ENCODE results near the gene KCNJ11.

KCNJ11 gene

GRCh38 chr11:17382046-17382728, 6.3 kb downstream of the KCNJ11 start:
- H3K4me1 ChIP-seq (ENCODE audit: insufficient read depth, low read length): no peaks in the 10 kb centered on the region
- no peak overlapping the region for H3K4me3 ChIP-seq (ENCODE audit: low read length)
- H2AFZ ChIP-seq (ENCODE audit: low read depth, low read length): no peak overlapping the region
- H3K27me3 ChIP-seq (ENCODE audit: insufficient read depth, low read length): no peaks in the 10 kb centered on the region
- peaks cover 15% of the 10 kb centered on the region for H3K9me3 ChIP-seq (ENCODE audit: low read length)
- H3K36me3 ChIP-seq (ENCODE audit: insufficient read depth, low read length): no peaks in the 10 kb centered on the region

GRCh38 chr11:17381156-17381555, 7.3 kb downstream of the KCNJ11 start:
- H3K4me1 ChIP-seq (ENCODE audit: insufficient read depth, low read length): no peaks in the 10 kb centered on the region
- H3K36me3 ChIP-seq (ENCODE audit: insufficient read depth, low read length): no peaks in the 10 kb centered on the region
- H3K27me3 ChIP-seq (ENCODE audit: insufficient read depth, low read length): no peaks in the 10 kb centered on the region
- H3K9me3 ChIP-seq (ENCODE audit: low read length): peaks cover 18% of the 10 kb centered on the region
- no peak overlapping the region for H3K4me3 ChIP-seq (ENCODE audit: low read length)
- H2AFZ ChIP-seq (ENCODE audit: low read depth, low read length): no peak overlapping the region

DNA sequence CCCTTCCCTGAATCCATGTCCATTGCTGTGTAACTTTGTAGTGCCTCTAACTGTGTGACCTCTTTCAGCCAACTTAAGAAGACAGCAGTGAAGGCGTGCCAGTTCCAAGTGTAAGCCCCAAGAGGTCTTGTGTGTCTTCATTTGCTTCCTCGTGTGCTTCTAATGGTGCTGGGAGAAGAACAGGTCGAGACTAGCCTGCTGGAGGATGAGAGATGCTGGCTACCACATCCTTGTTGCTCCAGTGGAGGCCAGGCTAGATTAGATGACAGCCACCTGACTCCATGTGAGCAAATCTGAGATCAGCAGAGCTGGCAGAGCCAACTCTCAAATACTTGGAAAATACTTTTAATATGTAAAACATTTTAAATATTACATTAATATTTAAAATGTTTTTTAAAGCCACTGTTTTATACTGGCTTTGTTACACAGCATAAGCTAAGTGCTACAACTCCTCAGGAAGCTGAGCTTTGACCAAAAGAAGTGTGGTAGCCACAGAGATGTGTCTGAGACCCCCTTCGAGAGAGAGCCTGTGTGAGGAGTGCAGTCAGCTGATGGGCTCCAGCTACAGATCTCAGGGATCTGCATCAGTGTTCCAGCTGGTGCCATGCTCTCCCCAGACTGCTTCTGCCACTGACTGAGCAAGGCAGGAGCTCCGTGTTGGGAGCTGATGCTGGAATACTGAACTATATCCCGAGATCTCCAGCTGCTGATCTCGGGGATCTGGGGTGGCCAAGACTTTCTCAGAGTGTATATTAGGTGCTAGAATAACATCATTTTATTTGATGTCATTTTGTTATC, 8.9 kb downstream of the KCNJ11 start:
- H2AFZ ChIP-seq (ENCODE audit: low read depth, low read length): no peak overlapping the region
- H3K4me1 ChIP-seq (ENCODE audit: insufficient read depth, low read length): no peaks in the 10 kb centered on the region
- peaks cover 23% of the 10 kb centered on the region for H3K9me3 ChIP-seq (ENCODE audit: low read length)
- no peak overlapping the region for H3K4me3 ChIP-seq (ENCODE audit: low read length)
- H3K36me3 ChIP-seq (ENCODE audit: insufficient read depth, low read length): peaks cover 2% of the 10 kb centered on the region
- no peaks in the 10 kb centered on the region for H3K27me3 ChIP-seq (ENCODE audit: insufficient read depth, low read length)

- peaks cover 28% of the 10 kb centered on the region for H3K9me3 ChIP-seq (ENCODE audit: low read length)
- H3K36me3 ChIP-seq (ENCODE audit: insufficient read depth, low read length): peaks cover 4% of the 10 kb centered on the region
Observed at GRCh38 chr11:17378655-17379054, 9.8 kb downstream of the KCNJ11 start.

GRCh38 chr11:17376493-17376892, 12.0 kb downstream of the KCNJ11 start:
- Histone ChIP-seq H3K9me3 (ENCODE audit: low read length) (peaks cover 50% of the 10 kb centered on the region), H3K4me3 (ENCODE audit: low read length) (no peak overlapping the region), H3K27me3 (ENCODE audit: insufficient read depth, low read length) (no peaks in the 10 kb centered on the region), H3K36me3 (ENCODE audit: insufficient read depth, low read length) (peaks cover 20% of the 10 kb centered on the region), H2AFZ (ENCODE audit: low read depth, low read length) (no peak overlapping the region), H3K4me1 (ENCODE audit: insufficient read depth, low read length) (no peaks in the 10 kb centered on the region)

More at GRCh38 chr11:17378655-17379054, 9.8 kb downstream of the KCNJ11 start:
- Histone ChIP-seq H2AFZ (ENCODE audit: low read depth, low read length) (no peak overlapping the region), H3K4me3 (ENCODE audit: low read length) (no peak overlapping the region), H3K27me3 (ENCODE audit: insufficient read depth, low read length) (no peaks in the 10 kb centered on the region), H3K4me1 (ENCODE audit: insufficient read depth, low read length) (no peaks in the 10 kb centered on the region)

- Histone ChIP-seq H3K36me3 (ENCODE audit: insufficient read depth, low read length) (peaks cover 20% of the 10 kb centered on the region), H3K4me1 (ENCODE audit: insufficient read depth, low read length) (no peaks in the 10 kb centered on the region), H3K9me3 (ENCODE audit: low read length) (peaks cover 58% of the 10 kb centered on the region), H3K4me3 (ENCODE audit: low read length) (no peak overlapping the region), H2AFZ (ENCODE audit: low read depth, low read length) (no peak overlapping the region), H3K27me3 (ENCODE audit: insufficient read depth, low read length) (no peaks in the 10 kb centered on the region)
Observed at GRCh38 chr11:17375547-17375946, 12.9 kb downstream of the KCNJ11 start.

GRCh38 chr11:17371614-17372013, 16.8 kb downstream of the KCNJ11 start:
- Histone ChIP-seq H3K4me1 (ENCODE audit: insufficient read depth, low read length) (no peaks in the 10 kb centered on the region), H3K9me3 (ENCODE audit: low read length) (peaks cover 70% of the 10 kb centered on the region), H3K4me3 (ENCODE audit: low read length) (no peak overlapping the region), H2AFZ (ENCODE audit: low read depth, low read length) (no peak overlapping the region), H3K27me3 (ENCODE audit: insufficient read depth, low read length) (no peaks in the 10 kb centered on the region), H3K36me3 (ENCODE audit: insufficient read depth, low read length) (peaks cover 55% of the 10 kb centered on the region)

- Histone ChIP-seq H3K4me1 (ENCODE audit: insufficient read depth, low read length) (no peaks in the 10 kb centered on the region), H3K4me3 (ENCODE audit: low read length) (no peak overlapping the region), H3K27me3 (ENCODE audit: insufficient read depth, low read length) (no peaks in the 10 kb centered on the region), H3K9me3 (ENCODE audit: low read length) (peaks cover 66% of the 10 kb centered on the region), H2AFZ (ENCODE audit: low read depth, low read length) (no peak overlapping the region), H3K36me3 (ENCODE audit: insufficient read depth, low read length) (peaks cover 62% of the 10 kb centered on the region)
Observed at GRCh38 chr11:17369684-17370243, 18.7 kb downstream of the KCNJ11 start.

DNA sequence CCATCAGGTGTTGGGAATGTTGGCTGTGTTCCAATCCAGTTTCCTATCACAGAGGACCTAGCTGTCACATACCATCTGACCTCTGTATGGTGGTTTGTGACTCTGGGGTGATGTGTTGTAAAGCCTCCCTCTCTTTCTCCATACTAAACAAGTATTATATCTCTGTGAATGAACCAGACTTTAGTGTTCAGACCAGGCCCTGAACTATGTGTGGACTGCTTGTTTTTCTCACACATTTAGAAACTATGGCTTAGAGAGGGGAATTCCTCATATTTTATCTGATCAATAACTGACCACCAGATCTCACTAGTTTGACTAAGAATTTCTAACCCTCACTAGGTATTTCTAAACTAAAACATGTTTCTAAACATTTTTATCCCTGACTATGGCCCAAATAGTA, 19.4 kb downstream of the KCNJ11 start:
- Histone ChIP-seq H3K4me1 (ENCODE audit: insufficient read depth, low read length) (no peaks in the 10 kb centered on the region), H2AFZ (ENCODE audit: low read depth, low read length) (no peak overlapping the region), H3K4me3 (ENCODE audit: low read length) (no peak overlapping the region), H3K36me3 (ENCODE audit: insufficient read depth, low read length) (peaks cover 62% of the 10 kb centered on the region), H3K27me3 (ENCODE audit: insufficient read depth, low read length) (no peaks in the 10 kb centered on the region), H3K9me3 (ENCODE audit: low read length) (peaks cover 65% of the 10 kb centered on the region)

GRCh38 chr11:17368551-17368950, 19.9 kb downstream of the KCNJ11 start:
- no peak overlapping the region for H3K4me3 ChIP-seq (ENCODE audit: low read length)
- no peaks in the 10 kb centered on the region for H3K27me3 ChIP-seq (ENCODE audit: insufficient read depth, low read length)
- H3K9me3 ChIP-seq (ENCODE audit: low read length): peaks cover 62% of the 10 kb centered on the region
- no peaks in the 10 kb centered on the region for H3K4me1 ChIP-seq (ENCODE audit: insufficient read depth, low read length)
- no peak overlapping the region for H2AFZ ChIP-seq (ENCODE audit: low read depth, low read length)
- H3K36me3 ChIP-seq (ENCODE audit: insufficient read depth, low read length): peaks cover 59% of the 10 kb centered on the region

- peaks cover 44% of the 10 kb centered on the region for H3K9me3 ChIP-seq (ENCODE audit: low read length)
- no peak overlapping the region for H2AFZ ChIP-seq (ENCODE audit: low read depth, low read length)
- no peak overlapping the region for H3K4me3 ChIP-seq (ENCODE audit: low read length)
- no peaks in the 10 kb centered on the region for H3K27me3 ChIP-seq (ENCODE audit: insufficient read depth, low read length)
- H3K36me3 ChIP-seq (ENCODE audit: insufficient read depth, low read length): peaks cover 44% of the 10 kb centered on the region
- no peaks in the 10 kb centered on the region for H3K4me1 ChIP-seq (ENCODE audit: insufficient read depth, low read length)
Observed at GRCh38 chr11:17366495-17366894, 22.0 kb downstream of the KCNJ11 start.

DNA sequence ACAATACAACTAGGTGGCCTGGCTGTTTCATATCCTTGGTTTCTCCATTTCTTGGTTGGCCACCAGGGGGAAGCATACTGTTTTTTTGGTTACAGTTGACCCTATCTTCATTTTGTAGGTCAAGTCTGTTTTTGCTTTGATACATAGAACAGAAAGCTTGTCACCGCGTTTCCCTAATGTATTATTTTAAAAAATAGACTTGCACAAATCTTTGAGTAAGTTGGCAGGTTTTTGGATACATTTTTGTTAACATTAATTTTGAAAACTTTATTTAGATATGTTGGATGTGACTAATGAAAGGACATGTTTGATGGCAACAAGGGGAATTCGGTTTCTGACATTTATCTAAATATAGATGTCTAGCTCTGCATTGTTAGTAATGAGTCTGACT, 33.9 kb downstream of the KCNJ11 start:
- Histone ChIP-seq H3K9me3 (ENCODE audit: low read length) (peaks cover 4% of the 10 kb centered on the region), H2AFZ (ENCODE audit: low read depth, low read length) (no peak overlapping the region), H3K27me3 (ENCODE audit: insufficient read depth, low read length) (no peaks in the 10 kb centered on the region), H3K4me3 (ENCODE audit: low read length) (peak overlapping the region; percentile 88), H3K36me3 (ENCODE audit: insufficient read depth, low read length) (peaks cover 17% of the 10 kb centered on the region), H3K4me1 (ENCODE audit: insufficient read depth, low read length) (peaks cover 12% of the 10 kb centered on the region)

DNA sequence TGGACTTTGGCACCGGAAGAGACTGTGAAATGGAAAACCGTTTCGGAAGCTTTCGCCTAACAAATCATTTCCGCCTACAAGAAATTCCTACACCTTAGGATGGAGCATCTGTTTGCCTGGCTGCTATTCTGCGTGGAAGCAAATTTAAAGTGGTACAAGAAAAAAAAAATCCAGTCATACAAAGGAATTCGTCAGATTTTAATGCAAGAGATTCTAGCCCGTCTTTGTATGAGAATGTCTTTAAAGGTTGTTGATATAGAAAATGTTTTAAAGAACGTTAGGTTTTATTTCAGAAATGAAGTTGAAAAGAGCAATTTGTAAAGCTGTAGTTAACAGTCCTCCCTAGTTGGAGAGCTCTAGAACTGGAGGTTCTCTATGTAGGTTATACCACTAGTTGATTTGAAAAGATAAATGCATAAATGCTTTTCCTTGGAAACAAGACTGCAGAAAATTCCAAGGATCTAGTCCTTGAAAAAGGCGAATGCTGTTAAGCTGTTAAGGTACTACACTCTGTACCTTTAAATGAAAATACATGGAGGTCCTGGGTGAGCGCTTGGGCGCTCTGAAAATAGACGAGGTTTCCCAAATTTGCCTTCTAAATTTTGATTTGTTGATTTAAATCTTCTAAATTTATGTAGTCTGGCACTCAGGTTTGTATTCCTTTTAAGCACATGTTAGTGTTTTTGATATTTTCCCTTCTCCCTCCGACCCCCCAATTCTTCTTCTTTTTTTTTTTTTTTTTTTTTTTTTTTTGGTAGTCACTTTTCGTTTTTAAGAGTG, 34.4 kb downstream of the KCNJ11 start:
- Histone ChIP-seq H3K4me3 (ENCODE audit: low read length) (peak overlapping the region; percentile 88), H3K36me3 (ENCODE audit: insufficient read depth, low read length) (peaks cover 14% of the 10 kb centered on the region), H2AFZ (ENCODE audit: low read depth, low read length) (peak overlapping the region; percentile 97), H3K9me3 (ENCODE audit: low read length) (peaks cover 4% of the 10 kb centered on the region), H3K27me3 (ENCODE audit: insufficient read depth, low read length) (no peaks in the 10 kb centered on the region), H3K4me1 (ENCODE audit: insufficient read depth, low read length) (peaks cover 12% of the 10 kb centered on the region)

All from neuron (in vitro differentiated cells).